HG02759 (cell line): ENCODE measurements around the gene SEPSECS.

Experiments
- ATAC-seq: cut with Tn5 transposase; IDR thresholded peaks from one replicate; pipeline ENCODE4 v1.9.1; 2021; ENCODE audit warnings: mild to moderate bottlenecking, moderate library complexity; ENCODE audit not compliant: unreplicated experiment

Gene SEPSECS

DNA sequence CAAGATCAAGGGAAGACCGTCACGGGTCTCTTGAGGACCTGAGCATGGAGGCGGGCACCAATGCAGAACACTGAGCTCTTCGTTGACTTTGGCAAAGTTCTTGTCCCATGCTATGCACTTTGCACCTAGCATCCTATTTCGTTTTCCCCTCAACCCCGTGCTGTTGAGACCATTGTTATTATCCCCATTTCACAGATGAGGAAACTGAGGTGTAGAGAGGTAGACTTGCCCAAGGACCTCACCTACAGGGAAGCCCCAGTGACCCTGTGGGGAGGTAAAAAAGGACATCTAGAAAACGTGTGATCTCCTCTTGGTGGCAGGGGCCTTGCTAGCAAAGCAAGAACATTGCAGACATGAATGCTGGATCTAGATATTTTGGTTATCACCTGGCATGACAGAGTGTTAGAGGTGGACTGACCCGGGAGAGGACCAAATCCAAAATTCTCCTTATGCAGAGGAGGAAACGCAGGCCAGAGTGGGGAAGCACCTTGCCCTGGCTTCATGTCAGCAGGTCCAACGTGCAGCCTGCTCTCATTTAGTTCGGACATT is 48.5 kb downstream of the SEPSECS start:
- no peak for ATAC-seq

DNA sequence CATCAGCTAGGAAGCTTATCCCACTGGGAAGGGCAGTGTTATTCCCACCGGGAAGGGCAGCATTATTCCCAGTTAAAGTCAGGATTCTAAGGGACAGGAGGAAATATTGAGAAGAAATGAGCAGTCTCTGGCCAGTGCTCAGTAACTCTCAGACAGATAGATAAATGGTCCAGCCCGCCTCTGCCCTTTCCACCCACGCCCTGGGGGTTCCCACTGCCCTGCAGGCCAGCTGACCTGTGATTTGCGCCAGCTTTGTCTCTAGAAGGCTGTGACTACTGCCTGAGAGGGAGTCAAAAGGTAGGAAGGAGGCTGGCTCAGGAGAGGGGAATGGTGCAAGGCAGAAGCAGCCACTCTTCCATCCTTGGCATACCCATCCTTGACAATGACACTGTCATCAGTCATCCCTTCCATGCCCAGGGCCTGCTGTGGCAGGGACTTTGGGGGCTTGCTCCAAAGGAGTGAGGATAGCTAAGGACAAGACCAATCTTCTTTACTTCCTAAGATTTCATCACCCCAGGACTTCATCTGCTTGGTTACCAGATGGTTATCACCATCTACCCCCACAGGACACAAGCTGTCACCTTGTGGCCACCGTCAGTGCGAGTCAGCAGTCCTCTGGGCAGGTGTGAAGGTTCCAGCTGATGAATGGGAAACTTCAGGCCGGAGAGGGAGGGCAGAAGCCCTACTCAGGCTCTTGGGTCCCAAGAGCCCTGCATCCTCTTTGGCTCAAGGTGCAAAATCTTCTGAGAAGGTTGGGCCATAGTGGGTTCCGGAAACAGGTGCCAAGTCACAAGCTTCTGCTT is 49.5 kb downstream of the SEPSECS start:
- ATAC-seq = no peak

DNA sequence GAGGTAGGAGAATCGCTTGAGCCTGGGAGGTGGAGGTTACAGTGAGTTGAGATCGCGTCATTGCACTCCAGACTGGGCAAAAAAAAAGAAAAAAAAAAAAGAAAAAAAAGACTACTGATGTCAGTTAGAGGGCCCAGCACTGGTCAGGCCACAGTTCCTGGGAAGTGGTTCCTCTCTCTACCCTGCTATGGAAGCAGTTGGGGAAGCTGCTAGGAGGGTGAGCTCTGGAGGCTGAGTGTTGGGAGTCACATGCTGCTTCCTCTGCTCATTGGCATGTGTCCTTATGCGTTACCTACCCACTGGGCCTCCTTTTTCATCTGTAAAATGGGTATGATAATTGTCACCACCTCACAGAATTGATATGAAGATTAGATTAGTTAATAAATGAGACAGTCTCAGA is 50.7 kb downstream of the SEPSECS start:
- ATAC-seq = no peak

DNA sequence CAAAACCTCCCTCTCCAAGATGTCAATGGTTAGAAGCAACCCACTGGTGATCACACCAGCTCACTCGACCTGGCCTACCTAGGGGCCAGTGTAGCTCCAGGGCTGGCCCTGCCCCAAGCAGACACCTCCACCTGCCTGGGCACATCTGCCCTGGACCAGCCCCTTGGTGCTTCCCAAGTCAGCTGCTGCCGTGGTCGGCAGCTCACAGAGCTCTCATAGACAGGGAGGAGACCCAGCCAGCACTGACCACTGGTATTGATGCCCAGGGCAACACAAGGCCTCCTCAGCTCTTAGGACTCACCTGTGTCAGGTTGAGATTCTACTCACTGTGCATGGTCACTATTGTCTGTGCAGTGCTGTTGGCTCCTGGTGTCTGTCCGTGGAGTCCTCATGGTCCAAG is 51.7 kb downstream of the SEPSECS start:
- ATAC-seq = no peak

DNA sequence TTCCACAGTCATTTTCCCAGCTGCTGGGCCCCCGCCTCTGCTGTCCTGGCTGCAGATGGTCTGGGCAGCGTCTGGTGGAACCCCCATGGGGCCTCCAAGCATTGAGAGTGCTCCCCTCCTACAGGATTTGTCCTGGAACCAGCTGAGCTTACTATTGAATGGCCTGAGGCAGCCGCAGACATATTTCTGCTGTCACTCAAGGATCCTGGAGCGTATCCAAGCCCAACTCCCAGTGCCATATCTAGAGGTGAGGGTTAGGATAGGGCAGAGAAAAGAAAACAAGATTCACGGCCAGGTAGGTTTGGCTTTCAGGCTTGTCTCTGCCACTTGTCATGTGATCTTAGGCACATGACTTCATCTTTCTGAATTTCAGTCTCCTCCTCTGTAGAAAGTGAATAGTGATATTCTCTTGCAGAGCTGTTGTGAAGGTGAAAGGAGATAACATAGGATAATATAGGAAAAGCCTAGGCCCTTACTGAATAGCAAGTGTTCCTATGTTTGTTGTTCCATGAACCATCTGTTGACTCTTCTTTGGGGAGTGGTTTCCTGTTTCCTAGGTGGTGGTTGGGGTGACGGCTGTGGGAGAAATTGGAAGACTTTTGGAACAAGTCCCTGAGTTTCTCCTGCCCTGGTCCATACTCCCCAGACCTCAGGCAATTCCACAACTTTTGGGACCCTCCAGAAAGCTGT is 52.3 kb downstream of the SEPSECS start:
- ATAC-seq = no peak

DNA sequence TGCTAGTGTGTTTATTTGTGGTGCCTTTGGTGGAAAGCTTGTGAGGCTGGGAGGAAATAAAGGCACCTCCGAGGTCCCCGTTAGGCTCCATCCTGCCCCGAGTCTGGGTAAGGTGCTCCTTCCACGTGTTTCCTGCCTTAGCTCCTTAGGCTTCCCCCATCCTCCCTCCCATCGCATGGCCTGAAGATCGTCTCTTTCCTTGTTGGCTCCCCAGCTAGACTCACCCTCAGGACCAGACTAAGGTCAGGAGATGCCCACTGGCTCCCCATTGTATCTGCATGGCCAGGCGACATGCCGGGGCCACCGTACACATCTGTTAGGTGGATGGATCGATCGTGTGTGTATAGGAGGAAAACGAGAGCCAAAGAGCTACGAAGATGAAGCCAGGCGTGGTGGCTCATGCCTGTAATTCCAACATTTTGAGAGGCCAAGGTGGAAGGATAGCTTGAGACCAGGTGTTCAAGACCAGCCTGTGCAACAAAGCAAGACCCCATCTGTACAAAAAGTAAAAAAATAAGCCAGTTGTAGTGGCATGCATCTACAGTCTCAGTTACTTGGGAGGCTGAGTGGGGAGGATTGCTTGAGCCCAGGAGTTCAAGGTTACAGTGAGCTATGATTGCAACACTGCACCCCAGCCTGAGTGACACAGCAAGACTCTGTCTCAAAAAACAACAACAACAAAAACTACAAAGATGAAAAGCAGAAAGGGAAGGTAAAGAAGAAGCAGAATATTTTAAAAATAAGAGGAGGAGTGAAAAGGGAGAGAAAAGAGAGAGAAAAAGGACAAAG is 53.7 kb downstream of the SEPSECS start:
- ATAC-seq = no peak

DNA sequence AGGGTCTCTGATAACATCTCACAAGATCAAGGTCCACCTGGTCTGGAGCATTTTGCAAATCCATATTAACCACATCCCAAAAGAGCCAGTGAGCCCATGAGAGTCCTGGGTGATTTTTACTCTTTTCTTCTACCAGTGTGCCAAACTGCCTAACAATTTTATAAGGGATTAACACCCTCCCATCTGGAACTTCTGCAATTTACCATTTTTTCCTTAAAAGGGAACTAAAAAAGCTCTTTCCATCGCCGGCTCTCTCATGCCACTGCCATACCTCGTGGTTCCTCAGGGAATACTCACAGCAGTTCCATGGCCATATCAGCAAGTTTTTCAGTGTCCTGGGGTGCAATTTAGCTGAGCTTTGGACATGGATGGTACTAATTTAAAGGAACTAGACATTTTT is 55.7 kb downstream of the SEPSECS start:
- ATAC-seq = no peak

DNA sequence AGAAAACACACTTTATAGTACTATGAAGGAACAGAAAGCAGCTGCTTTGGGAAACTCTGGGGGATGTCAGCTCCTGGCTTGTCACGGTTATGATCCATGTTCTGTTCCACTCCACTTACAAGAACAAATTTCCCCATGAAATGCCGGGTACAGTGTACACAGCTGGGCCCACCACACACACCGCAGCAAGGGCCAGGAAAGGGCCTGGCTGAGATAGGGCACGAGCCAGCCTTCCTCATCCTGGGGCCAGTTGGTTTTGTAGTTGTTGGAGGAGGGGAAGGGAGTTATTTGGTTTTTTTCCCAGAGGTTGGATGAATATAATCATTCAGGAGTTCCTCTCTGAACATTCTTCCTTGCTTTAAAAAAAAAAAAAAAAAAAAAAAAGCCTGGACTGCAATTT is 56.8 kb downstream of the SEPSECS start:
- ATAC-seq = no peak

DNA sequence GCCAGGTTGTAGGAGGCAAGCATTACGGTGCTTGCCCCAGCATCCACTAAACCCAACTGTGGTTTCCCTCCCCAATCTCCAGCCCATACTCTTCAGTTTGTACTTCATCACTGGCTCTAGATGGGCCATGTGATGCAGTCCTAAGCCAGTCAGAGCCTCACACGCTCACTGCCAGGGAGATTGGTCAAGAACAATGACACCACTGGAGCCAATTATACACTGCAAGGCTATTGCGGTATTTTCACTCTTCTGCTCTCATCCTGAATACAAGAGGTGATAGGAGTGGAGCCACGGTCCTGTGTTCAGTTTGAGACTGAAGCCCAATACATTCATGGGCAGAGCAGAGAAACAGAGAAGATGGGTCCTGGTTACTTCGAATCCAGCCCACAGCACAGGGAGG is 58.4 kb downstream of the SEPSECS start:
- no peak for ATAC-seq

DNA sequence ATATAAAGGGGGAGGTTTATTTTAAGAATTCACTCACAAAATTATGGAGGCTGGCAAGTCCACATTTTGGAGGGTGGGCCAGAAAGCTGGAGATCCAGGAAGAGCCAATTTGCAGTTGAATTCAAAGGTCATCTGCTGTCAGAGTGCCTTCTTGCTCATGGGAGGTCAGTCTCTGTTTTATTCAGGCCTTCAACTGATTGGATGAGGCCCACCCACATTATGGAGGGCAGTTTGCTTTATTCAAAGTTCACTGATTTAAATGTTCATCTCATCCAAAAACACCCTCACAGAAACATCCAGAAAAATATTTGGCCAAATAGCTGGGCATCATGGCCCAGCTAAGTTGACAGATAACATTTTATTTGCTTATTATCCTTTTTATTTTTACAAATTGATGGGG is 59.5 kb downstream of the SEPSECS start:
- no peak for ATAC-seq

DNA sequence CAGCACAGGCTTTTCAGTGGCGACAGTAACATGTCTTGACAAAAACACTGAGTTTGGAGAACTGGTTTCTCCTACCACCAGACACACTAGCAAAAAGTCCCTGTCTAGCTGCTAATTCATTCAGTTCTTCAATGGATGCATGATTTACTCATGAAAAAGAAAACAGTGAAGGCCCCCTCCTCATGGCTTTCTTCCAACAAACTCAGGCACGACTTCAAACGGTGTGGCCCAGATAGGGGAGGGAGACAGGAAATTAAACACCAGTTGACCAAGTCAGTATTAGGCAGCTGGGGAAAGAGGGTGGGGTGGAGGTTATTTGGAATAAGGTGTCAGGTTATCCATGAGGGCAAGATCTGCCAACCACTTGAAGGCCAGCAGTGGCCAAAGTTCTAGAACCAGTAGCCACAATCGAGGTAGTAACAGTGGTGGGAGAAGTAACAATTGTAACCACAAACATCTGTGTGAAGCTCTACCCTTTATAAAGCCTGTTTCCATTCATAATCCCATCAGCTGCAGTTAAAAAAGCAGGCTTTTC is 60.2 kb downstream of the SEPSECS start:
- ATAC-seq = no peak

DNA sequence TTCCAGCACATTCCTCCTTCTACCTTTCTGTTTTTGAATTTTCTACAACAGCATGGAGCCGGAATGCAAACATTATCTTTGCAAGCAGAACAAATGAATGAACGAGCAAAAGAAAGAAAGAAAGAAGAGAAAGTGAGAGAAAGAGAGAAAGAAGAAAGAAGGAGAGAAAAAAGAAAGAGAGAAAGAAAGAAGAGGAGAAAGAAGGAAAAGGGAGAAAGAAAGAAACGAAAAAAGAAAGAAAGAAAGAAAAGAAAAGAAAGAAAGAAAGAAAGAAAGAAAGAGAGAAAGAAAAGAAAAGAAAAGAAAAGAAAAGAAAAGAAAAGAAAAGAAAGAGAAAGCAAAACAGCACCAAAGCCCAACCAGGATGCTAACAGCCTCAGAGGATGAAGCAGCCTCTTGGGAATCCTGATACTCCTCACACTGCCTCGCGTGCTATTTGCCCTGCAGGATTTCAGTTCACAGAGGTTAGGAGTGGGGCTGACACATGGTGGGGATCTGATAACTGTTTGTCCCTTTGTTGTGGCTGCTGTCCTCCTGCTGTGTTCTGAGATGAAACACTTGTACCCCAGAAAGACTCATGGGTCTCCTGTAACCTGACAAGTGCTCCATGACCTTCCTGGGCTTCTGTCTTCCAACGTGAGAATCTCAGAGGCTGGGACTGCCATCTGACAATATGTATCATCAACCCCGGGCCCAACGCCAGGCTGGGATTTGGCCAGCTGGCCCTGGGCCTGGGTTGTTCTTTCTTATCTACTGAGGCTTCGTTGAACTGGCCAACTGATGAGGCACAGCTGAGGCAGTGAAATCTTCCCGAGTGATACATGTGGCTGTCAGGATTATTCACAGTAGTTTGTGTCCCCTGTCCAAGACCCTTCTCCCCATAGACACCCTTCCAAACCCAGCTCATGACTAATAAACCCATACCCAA is 61.0 kb downstream of the SEPSECS start:
- ATAC-seq = no peak

DNA sequence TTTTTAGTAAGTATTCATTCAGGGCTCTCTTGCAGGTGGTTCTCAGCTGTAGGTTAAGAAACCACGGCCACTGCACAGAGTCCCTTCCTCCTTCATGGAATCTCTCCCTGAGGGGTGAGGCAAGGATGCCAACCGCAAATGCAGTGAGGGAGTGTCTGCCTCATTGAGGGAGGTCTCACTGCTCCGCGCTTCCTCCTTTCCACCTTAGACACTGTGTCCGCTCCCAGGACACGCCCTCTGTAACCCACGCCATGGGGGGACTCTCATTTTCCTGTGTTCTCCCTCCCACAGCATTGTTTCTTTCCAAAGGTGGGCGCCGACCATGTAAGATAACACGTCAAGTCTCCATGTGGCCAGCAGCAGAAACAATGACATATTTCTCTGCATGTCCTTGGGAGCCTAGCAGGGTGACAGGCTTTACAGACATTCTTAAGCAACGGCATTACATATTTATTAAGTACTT is 63.2 kb downstream of the SEPSECS start:
- ATAC-seq = no peak

DNA sequence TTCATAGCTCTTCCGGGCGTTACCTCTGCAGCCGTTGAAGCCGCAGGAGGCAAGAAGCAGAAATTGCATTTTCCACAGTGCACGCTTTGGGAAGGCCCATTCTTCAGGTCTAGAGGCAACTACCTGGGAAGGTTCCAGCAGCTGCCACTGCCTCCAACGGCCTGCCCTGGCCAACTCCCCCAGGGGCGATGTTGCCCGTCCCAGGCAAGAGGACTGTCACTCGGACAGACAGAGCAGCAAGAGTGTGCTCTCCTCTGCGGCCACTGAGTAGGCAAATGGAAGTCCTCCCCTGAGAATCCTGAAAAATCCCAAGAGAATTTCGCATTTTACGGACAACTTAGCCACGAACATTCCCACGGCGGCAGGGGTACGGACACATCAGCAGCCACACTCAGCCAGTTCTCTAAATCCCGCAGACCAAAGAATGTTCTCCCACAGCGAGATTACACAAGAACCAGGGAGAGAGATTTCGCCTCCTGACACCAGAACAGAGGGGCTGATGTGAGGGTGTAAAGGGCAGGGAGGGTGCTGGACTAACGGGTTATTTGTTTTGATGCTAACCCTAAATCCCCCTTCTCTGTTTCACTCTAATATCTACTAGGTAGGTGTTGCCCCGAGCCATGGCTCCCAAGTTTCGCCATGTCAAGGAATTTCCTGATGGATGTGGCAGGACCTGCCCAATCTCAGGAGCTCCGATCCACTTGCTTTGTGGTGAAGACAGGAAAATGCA is 63.8 kb downstream of the SEPSECS start:
- ATAC-seq = no peak

DNA sequence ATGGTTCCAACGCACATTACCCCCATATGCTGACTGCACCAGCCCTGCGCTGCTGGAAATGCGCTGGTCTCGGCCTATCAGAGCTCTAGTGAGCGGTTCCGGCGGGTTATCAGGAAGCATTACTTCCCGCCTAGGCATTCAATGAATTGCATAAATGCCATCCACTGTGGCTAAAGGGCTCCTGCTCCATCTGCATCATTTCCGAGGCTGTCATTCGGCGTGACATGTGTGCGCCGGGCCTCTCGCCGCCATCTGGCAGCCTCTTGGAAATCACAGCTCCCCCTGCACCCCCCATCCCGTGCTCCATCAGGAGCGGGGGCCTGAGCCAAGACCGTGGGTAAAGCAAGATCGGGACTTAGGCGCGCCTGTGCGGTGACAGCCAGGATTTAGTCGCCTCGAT is 64.4 kb downstream of the SEPSECS start:
- ATAC-seq = no peak

DNA sequence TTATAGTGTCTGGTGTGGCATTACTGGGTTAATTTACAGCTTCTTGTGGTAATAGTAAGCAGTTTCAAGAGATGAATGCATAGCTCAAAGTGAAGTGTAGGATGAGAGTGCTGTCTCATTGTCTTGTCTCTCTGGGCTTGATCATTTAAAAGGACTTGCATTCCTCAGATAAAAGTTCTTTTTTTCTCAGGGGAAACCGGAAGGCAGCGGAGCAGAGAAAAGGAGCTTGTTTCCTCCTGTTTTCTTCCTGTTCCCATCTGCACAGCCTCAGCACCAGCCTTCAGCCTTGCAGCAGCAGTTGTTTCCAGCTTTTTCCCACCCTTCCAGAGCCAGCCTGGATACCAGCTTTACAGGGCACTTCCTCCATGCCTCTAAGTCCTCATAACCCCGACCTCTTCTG is 68.1 kb downstream of the SEPSECS start:
- no peak for ATAC-seq

DNA sequence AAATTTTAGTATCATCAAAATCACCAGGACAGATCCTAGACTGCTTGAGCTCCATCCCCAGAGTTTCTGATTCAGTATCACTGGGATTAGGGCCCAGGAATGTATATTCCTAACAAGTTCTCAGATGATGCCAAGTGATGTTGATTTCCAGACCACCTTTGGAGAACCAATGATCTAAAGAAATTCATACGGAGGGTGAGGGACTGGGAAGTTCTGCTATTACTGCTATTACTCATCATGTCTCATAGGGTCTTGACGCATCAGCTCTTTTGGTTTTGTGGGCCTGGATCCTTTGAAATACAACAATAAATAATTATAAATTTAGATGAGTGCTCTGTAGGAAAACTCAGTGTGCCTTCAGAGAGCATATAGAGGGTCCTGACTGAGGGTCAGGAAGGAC is 69.7 kb downstream of the SEPSECS start:
- no peak for ATAC-seq

DNA sequence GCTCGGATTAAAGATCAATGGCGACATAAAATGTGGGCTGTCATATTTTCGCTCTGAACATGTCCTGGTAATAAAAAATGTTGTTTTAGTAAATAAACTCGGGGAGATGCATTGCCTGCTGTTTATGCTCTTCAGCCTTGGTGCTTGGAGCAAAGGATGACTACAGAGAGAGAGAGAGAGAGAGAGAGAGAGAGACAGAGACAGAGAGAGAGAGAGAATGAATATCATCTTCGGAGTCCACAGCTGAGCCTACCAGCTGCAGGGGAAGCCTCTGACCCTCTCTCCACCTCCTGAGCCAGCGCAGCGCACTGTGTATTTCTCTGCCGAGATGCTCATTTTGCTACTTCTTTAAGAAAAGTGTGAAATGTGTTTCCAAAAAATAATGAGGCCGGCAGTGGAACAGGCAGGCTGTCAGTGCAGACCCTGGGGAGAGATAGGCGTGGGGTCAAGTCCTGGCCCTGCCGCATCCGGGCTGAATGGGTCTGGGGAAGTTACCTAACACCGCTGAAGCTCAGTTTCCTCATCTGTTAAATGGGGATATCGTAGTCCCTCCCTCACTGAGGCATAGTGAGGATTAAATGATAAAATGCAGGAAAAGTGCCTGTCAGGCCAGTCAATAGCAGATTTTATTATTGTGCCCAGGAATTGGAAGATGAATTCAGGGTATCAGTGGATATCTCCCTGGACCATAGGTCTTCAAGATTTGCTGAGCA is 71.0 kb downstream of the SEPSECS start:
- ATAC-seq = no peak
